Neural progenitor cell (in vitro differentiated cells): ENCODE measurements around the gene ST6GAL1.

Experiments used
- EZH2 ChIP-seq: fragments of 200-600 bp; sonication (generic); IDR thresholded peaks from 2 replicates; pipeline ENCODE4 v1.6.1; 2017; ENCODE audit warnings: antibody characterized with exemption, mild to moderate bottlenecking, moderate library complexity
- EZH2phosphoT487 ChIP-seq: fragments of 200-600 bp; sonication (generic); IDR thresholded peaks from 2 replicates; pipeline ENCODE4 v1.6.1; 2017; ENCODE audit warnings: antibody characterized with exemption
- TF ChIP-seq, protein P1 (sequence below): fragments of 200-600 bp; sonication (generic); IDR thresholded peaks from 2 replicates; pipeline ENCODE4 v1.5.1; 2017; ENCODE audit warnings: antibody characterized with exemption, mild to moderate bottlenecking

- TF ChIP-seq EZH2 (no peak), EZH2phosphoT487 (no peak)
- TF ChIP-seq, protein P1, sequence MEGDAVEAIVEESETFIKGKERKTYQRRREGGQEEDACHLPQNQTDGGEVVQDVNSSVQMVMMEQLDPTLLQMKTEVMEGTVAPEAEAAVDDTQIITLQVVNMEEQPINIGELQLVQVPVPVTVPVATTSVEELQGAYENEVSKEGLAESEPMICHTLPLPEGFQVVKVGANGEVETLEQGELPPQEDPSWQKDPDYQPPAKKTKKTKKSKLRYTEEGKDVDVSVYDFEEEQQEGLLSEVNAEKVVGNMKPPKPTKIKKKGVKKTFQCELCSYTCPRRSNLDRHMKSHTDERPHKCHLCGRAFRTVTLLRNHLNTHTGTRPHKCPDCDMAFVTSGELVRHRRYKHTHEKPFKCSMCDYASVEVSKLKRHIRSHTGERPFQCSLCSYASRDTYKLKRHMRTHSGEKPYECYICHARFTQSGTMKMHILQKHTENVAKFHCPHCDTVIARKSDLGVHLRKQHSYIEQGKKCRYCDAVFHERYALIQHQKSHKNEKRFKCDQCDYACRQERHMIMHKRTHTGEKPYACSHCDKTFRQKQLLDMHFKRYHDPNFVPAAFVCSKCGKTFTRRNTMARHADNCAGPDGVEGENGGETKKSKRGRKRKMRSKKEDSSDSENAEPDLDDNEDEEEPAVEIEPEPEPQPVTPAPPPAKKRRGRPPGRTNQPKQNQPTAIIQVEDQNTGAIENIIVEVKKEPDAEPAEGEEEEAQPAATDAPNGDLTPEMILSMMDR = no peak
These were observed 191.9 kb downstream of the ST6GAL1 start for GRCh38 chr3:187122261-187122660.
